GM18520 (cell line): ENCODE measurements around the gene AGMO.

Source experiments
- ATAC-seq: cut with Tn5 transposase; IDR thresholded peaks from one replicate; pipeline ENCODE4 v1.9.1; 2021; ENCODE audit not compliant: unreplicated experiment

AGMO gene

GRCh38 chr7:15248514-15248913 is 313.3 kb downstream of the AGMO start:
- no peak for ATAC-seq

GRCh38 chr7:15245831-15246230 is 316.0 kb downstream of the AGMO start:
- ATAC-seq = no peak

- no peak for ATAC-seq
These were observed 322.0 kb downstream of the AGMO start for GRCh38 chr7:15239801-15240200.

GRCh38 chr7:15236952-15237351 is 324.9 kb downstream of the AGMO start:
- no peak for ATAC-seq

GRCh38 chr7:15234431-15234830 is 327.4 kb downstream of the AGMO start:
- ATAC-seq = no peak

GRCh38 chr7:15228831-15229230 is 333.0 kb downstream of the AGMO start:
- no peak for ATAC-seq

GRCh38 chr7:15225981-15226380 is 335.8 kb downstream of the AGMO start:
- ATAC-seq = no peak

GRCh38 chr7:15219758-15220157 is 342.1 kb downstream of the AGMO start:
- ATAC-seq = no peak

- ATAC-seq = no peak
These were observed 343.6 kb downstream of the AGMO start for GRCh38 chr7:15218261-15218660.

GRCh38 chr7:15215616-15216015 is 346.2 kb downstream of the AGMO start:
- ATAC-seq = no peak

- ATAC-seq = no peak
These were observed 346.8 kb downstream of the AGMO start for GRCh38 chr7:15214976-15215375.

GRCh38 chr7:15213093-15213492 is 348.7 kb downstream of the AGMO start:
- ATAC-seq = no peak

- ATAC-seq = no peak
These were observed 352.4 kb downstream of the AGMO start for GRCh38 chr7:15209429-15209828.

GRCh38 chr7:15204421-15204820 is 357.4 kb downstream of the AGMO start:
- no peak for ATAC-seq

GRCh38 chr7:15199482-15199881 is 362.3 kb downstream of the AGMO start:
- no peak for ATAC-seq

- no peak for ATAC-seq
These were observed 364.5 kb downstream of the AGMO start for GRCh38 chr7:15197042-15197977.

- ATAC-seq = no peak
These were observed 383.8 kb downstream of the AGMO start for GRCh38 chr7:15178065-15178464.

GRCh38 chr7:15176089-15176488 is 385.7 kb downstream of the AGMO start:
- ATAC-seq = no peak

GRCh38 chr7:15175152-15175551 is 386.7 kb downstream of the AGMO start:
- ATAC-seq = no peak

- ATAC-seq = no peak
These were observed 387.3 kb downstream of the AGMO start for GRCh38 chr7:15174485-15174884.

- ATAC-seq = no peak
These were observed 393.3 kb downstream of the AGMO start for GRCh38 chr7:15168489-15168888.

GRCh38 chr7:15167912-15168311 is 393.9 kb downstream of the AGMO start:
- no peak for ATAC-seq

- no peak for ATAC-seq
These were observed 395.2 kb downstream of the AGMO start for GRCh38 chr7:15166620-15167019.
